HepG2 (cell line): ENCODE measurements around the gene RHOD. TPM values are rescaled to one million over a fixed set of nuclear protein-coding genes. Genes with fewer than 3 reads are reported as not detected.

Experiments
- ATAC-seq: fragments of 200-7000 bp; cut with Tn5 transposase; 3 replicates; pipeline ENCODE4 v1.9.1; 2020; ENCODE audit warnings: mild to moderate bottlenecking, moderate library complexity
- BruUV-seq: library from RNA; stranded (reverse); fragments of 400-500 nt; replicated peaks from 2 replicates; lab custom pipeline; 2021; lab: Mats Ljungman, UMichigan
- CTCF ChIA-PET: fragments of 300-600 bp; formaldehyde crosslinking; extraction: SDS; loops from one replicate; lab custom pipeline; 2021; ENCODE audit warnings: low total read pairs, inconsistent platforms, low intra/inter-chr PET ratio; lab: Yijun Ruan, JAX
- POLR2A ChIA-PET: fragments of 350-600 bp; sonication (Branson Sonifier 250); formaldehyde crosslinking; loops from one replicate; lab custom pipeline; 2020; ENCODE audit warnings: antibody characterized with exemption, inconsistent platforms; lab: Yijun Ruan, JAX
- DNase-seq: peaks from one replicate; pipeline ENCODE4 v3.0.0-alpha.2; 2015; ENCODE audit warnings: low spot score
- FAIRE-seq: peaks from 3 replicates; lab custom pipeline; 2011; peaks lifted over from hg19 to GRCh38; lab: Jason Lieb, UNC
- H2AFZ ChIP-seq: one replicate; pipeline ENCODE4 v1.6.1; 2011; ENCODE audit warnings: low read length, inconsistent platforms
- H3K27ac ChIP-seq: fragments of 300-600 bp; 3 replicates; pipeline ENCODE4 v1.8.0; 2011; ENCODE audit warnings: mixed run types, mild to moderate bottlenecking, mixed read lengths, low read length, inconsistent platforms; ENCODE audit not compliant: insufficient read depth; ENCODE audit errors: extremely low read length
- H3K27me3 ChIP-seq, 2 experiments: fragments of 200-600 bp in 1 of 2; 2 replicates in 1 of 2; 3 replicates in 1 of 2; pipeline versions ENCODE4 v1.6.0 to v1.8.0; 2011; ENCODE audit warnings: low read length in 2 of 2, mild to moderate bottlenecking in 2 of 2, moderate library complexity in 2 of 2, inconsistent platforms in 1 of 2; ENCODE audit not compliant: insufficient read depth in 2 of 2, control insufficient read depth in 1 of 2
- H3K36me3 ChIP-seq, 2 experiments: fragments of 200-600 bp in 1 of 2; replicated peaks in 1 of 2; 2 replicates in 1 of 2; 3 replicates in 1 of 2; pipeline versions ENCODE4 v1.5.1 to v1.8.0; 2011; ENCODE audit warnings: low read length in 2 of 2, inconsistent platforms in 1 of 2; ENCODE audit not compliant: insufficient read depth in 2 of 2, control insufficient read depth in 1 of 2
- H3K4me1 ChIP-seq: 2 replicates; pipeline ENCODE4 v1.5.1; 2012; ENCODE audit warnings: low read length, inconsistent platforms; ENCODE audit not compliant: insufficient read depth
- H3K4me2 ChIP-seq: 2 replicates; pipeline ENCODE4 v1.6.0; 2011; ENCODE audit warnings: low read depth, low read length, inconsistent platforms
- H3K4me3 ChIP-seq, 3 experiments: fragments of 200-600 bp in 1 of 3; sonication (generic), shearing (Covaris generic) in 1 of 3; replicated peaks in 1 of 3; 2 replicates each; pipeline ENCODE4 v1.5.1; 2011 to 2016; ENCODE audit warnings: low read length in 3 of 3, inconsistent platforms in 2 of 3, low read depth in 2 of 3, mild to moderate bottlenecking in 2 of 3, control low read depth in 1 of 3, mixed read lengths in 1 of 3; ENCODE audit not compliant: insufficient read depth in 1 of 3
- H3K79me2 ChIP-seq: one replicate; pipeline ENCODE4 v1.6.1; 2011; ENCODE audit warnings: low read length, inconsistent platforms; ENCODE audit not compliant: insufficient read depth
- H3K9ac ChIP-seq: 2 replicates; pipeline ENCODE4 v1.6.0; 2011; ENCODE audit warnings: mild to moderate bottlenecking, low read depth, low read length, inconsistent platforms; ENCODE audit not compliant: insufficient read depth
- H3K9me3 ChIP-seq: 2 replicates; pipeline ENCODE4 v1.5.1; 2012; ENCODE audit warnings: mild to moderate bottlenecking, low read length
- H4K20me1 ChIP-seq: 2 replicates; pipeline ENCODE4 v1.6.0; 2011; ENCODE audit warnings: inconsistent platforms, mild to moderate bottlenecking, low read length, moderate library complexity; ENCODE audit not compliant: insufficient read depth
- HNRNPLL ChIP-seq: fragments of 200-400 bp; formaldehyde crosslinking; IDR thresholded peaks from 2 replicates; pipeline ENCODE4 v1.6.1; 2017; ENCODE audit warnings: mild to moderate bottlenecking, low read depth, low read length; ENCODE audit not compliant: poor library complexity, severe bottlenecking
- POGZ ChIP-seq: sonication (generic); formaldehyde crosslinking; IDR thresholded peaks from 2 replicates; pipeline ENCODE4 v1.4.0; 2020; ENCODE audit warnings: mild to moderate bottlenecking, missing genetic modification reagents
- SKI ChIP-seq: fragments of 450-650 bp; IDR thresholded peaks from one replicate; pipeline ENCODE4 v1.6.1; 2018; ENCODE audit warnings: mild to moderate bottlenecking; ENCODE audit not compliant: partially characterized antibody
- SPEN ChIP-seq: sonication (generic); formaldehyde crosslinking; IDR thresholded peaks from 2 replicates; pipeline ENCODE4 v1.5.1; 2020; ENCODE audit warnings: low read depth, mild to moderate bottlenecking, missing genetic modification reagents
- ZNF367 ChIP-seq: sonication (generic); formaldehyde crosslinking; IDR thresholded peaks from 2 replicates; pipeline ENCODE4 v1.4.0; 2020; ENCODE audit warnings: missing genetic modification reagents, borderline replicate concordance
- ZNF562 ChIP-seq: sonication (generic); formaldehyde crosslinking; IDR thresholded peaks from 2 replicates; pipeline ENCODE4 v1.8.0; 2022; ENCODE audit warnings: missing genetic modification reagents, borderline replicate concordance
- ZNF616 ChIP-seq: sonication (generic); formaldehyde crosslinking; IDR thresholded peaks from 2 replicates; pipeline ENCODE4 v1.5.0; 2020; ENCODE audit warnings: low read depth, mild to moderate bottlenecking, missing genetic modification reagents
- ZSCAN12 ChIP-seq: sonication (generic); formaldehyde crosslinking; IDR thresholded peaks from 2 replicates; pipeline ENCODE4 v1.9.0; 2021; ENCODE audit warnings: mild to moderate bottlenecking, missing genetic modification reagents
- WGBS: methylation state at CpG from one replicate; pipeline ENCODE4 v1.1.6; 2017; ENCODE audit warnings: low lambda C conversion rate; 5-methylcytosine and 5-hydroxymethylcytosine counted together
- in situ Hi-C: cut with HindIII; loops from 2 replicates; pipeline ENCODE4 v1.10.0; 2017; ENCODE audit warnings: low pct_unique_long_range_greater_than_20kb; ENCODE audit not compliant: extremely low pct_ligation_motif_present
- intact Hi-C: fragments of 100-400 bp; cut with micrococcal nuclease; formaldehyde crosslinking; loops from one replicate; pipeline ENCODE4 v1.10.0; 2022; ENCODE audit not compliant: unreplicated experiment
- polyA plus RNA-seq, 8 experiments: library from polyadenylated mRNA; depleted of rRNA in 3 of 8; stranded (reverse) in 7 of 8; unstranded in 1 of 8; fragments of >200 nt; fragmentation: Illumina TruSeq in 4 of 8; extraction: Trizol in 4 of 8; gene quantifications; 2 replicates each; pipeline versions ENCODE4 v1.2.1 to v1.2.3, GENCODE V29; 2011 to 2016; ENCODE audit warnings: low read depth in 4 of 8, missing spikeins in 1 of 8, mixed read lengths in 1 of 8; ENCODE audit not compliant: insufficient read depth in 1 of 8
- total RNA-seq, 5 experiments: library from RNA; depleted of rRNA; stranded (reverse); fragments of >200 nt; fragmentation: Illumina TruSeq; extraction: Trizol; gene quantifications; 2 replicates each; pipeline ENCODE4 v1.2.3, GENCODE V29; 2016; ENCODE audit warnings: low read depth in 1 of 5
- TF ChIP-seq, protein P1 (sequence below): sonication (generic); formaldehyde crosslinking; IDR thresholded peaks from 2 replicates; pipeline ENCODE4 v1.4.0; 2020; ENCODE audit warnings: mild to moderate bottlenecking, missing genetic modification reagents, borderline replicate concordance
- TF ChIP-seq, protein P2 (sequence below): sonication (generic); formaldehyde crosslinking; IDR thresholded peaks from 2 replicates; pipeline ENCODE4 v1.8.1; 2023; ENCODE audit warnings: mild to moderate bottlenecking, inconsistent platforms, moderate library complexity, missing genetic modification reagents, borderline replicate concordance
- TF ChIP-seq, protein P3 (sequence below): sonication (generic); formaldehyde crosslinking; IDR thresholded peaks from 2 replicates; pipeline ENCODE4 v1.4.0; 2020; ENCODE audit warnings: missing genetic modification reagents, borderline replicate concordance

Gene RHOD
- total and polyA plus RNA-seq, 2 of the 13 experiments (the other 11 are each of a cell fraction or from before 2014, with no cell fraction given), result 0.27 to 0.98 TPM

DNA sequence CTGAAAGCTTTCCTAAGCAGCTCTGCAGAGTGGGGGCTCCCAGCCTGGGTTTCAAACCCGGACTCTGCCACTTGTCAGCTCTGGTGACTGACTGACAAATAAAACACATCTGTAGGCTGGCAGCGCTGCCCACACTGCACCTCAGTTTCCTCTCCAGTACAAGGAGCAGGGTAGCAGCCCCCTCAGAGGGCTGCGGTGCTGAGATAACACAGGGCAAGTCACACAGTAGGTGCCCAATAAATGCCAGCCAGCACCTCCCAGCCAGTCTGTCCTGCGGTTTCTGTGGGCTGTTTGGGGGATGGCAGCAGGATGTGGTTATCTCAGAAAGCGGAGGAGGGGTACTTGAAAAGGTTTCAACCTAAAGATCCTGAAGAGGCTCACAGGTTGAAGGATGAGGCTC lies 32.2 kb upstream of the RHOD start (continued):
- TF ChIP-seq, protein P1, sequence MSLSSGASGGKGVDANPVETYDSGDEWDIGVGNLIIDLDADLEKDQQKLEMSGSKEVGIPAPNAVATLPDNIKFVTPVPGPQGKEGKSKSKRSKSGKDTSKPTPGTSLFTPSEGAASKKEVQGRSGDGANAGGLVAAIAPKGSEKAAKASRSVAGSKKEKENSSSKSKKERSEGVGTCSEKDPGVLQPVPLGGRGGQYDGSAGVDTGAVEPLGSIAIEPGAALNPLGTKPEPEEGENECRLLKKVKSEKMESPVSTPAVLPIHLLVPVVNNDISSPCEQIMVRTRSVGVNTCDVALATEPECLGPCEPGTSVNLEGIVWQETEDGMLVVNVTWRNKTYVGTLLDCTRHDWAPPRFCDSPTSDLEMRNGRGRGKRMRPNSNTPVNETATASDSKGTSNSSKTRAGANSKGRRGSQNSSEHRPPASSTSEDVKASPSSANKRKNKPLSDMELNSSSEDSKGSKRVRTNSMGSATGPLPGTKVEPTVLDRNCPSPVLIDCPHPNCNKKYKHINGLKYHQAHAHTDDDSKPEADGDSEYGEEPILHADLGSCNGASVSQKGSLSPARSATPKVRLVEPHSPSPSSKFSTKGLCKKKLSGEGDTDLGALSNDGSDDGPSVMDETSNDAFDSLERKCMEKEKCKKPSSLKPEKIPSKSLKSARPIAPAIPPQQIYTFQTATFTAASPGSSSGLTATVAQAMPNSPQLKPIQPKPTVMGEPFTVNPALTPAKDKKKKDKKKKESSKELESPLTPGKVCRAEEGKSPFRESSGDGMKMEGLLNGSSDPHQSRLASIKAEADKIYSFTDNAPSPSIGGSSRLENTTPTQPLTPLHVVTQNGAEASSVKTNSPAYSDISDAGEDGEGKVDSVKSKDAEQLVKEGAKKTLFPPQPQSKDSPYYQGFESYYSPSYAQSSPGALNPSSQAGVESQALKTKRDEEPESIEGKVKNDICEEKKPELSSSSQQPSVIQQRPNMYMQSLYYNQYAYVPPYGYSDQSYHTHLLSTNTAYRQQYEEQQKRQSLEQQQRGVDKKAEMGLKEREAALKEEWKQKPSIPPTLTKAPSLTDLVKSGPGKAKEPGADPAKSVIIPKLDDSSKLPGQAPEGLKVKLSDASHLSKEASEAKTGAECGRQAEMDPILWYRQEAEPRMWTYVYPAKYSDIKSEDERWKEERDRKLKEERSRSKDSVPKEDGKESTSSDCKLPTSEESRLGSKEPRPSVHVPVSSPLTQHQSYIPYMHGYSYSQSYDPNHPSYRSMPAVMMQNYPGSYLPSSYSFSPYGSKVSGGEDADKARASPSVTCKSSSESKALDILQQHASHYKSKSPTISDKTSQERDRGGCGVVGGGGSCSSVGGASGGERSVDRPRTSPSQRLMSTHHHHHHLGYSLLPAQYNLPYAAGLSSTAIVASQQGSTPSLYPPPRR (CRISPR knock-in tag), result no peak
- TF ChIP-seq ZNF367 (no peak), ZNF562 (CRISPR knock-in tag) (no peak), HNRNPLL (no peak), POGZ (no peak), ZNF616 (no peak)
- TF ChIP-seq, protein P2, sequence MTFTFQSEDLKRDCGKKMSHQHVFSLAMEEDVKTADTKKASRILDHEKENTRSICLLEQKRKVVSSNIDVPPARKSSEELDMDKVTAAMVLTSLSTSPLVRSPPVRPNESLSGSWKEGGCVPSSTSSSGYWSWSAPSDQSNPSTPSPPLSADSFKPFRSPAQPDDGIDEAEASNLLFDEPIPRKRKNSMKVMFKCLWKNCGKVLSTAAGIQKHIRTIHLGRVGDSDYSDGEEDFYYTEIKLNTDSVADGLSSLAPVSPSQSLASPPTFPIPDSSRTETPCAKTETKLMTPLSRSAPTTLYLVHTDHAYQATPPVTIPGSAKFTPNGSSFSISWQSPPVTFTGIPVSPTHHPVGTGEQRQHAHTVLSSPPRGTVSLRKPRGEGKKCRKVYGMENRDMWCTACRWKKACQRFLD (CRISPR knock-in tag), result no peak

DNA sequence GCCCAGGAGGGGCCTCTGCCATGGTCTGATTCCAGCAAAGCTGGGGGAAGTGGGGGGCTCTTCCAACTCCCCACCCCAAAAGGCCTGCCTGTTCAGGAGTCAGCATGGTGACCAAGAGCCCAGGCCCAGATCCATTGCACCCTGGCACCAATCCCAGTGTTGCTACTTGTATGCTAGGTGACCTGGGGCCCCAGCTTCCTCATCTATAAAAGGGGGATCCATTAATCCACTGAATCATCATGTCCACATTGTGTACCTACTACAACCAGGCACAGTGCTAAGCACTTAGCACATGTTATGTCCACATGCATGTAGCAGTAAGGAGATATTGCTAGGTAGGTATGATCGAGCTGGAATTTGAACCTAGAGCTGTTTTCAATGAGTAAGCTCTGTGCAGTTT lies 31.7 kb upstream of the RHOD start:
- BruUV-seq, result no TSS peak
- ATAC-seq (no peak), DNase-seq (no peak), FAIRE-seq (no peak)
- POLR2A ChIA-PET, result no interaction called here
- H2AFZ ChIP-seq, result no peak overlapping the region
- no peaks in the 10 kb centered on the region for H3K79me2 ChIP-seq
- CTCF ChIA-PET, result no interaction called here
- no peak overlapping the region for H3K4me2 ChIP-seq
- intact Hi-C loops, result no loop called here
- H3K4me3 ChIP-seq, result no peak overlapping the region
- in situ Hi-C loops, result no loop called here
- H3K9me3 ChIP-seq, result no peaks in the 10 kb centered on the region
- H3K27ac ChIP-seq, result no peak overlapping the region
- H3K36me3 ChIP-seq, result no peaks in the 10 kb centered on the region
- 0 out of 2 replicates have a peak, but pooled peaks cover 4% of the 10 kb centered on the region for H4K20me1 ChIP-seq
- peaks cover 18% of the 10 kb centered on the region for H3K4me1 ChIP-seq
- no peak overlapping the region for H3K9ac ChIP-seq
- TF ChIP-seq ZSCAN12 (CRISPR knock-in tag) (no peak), SPEN (CRISPR knock-in tag) (no peak), SKI (no peak)
- TF ChIP-seq, protein P3, sequence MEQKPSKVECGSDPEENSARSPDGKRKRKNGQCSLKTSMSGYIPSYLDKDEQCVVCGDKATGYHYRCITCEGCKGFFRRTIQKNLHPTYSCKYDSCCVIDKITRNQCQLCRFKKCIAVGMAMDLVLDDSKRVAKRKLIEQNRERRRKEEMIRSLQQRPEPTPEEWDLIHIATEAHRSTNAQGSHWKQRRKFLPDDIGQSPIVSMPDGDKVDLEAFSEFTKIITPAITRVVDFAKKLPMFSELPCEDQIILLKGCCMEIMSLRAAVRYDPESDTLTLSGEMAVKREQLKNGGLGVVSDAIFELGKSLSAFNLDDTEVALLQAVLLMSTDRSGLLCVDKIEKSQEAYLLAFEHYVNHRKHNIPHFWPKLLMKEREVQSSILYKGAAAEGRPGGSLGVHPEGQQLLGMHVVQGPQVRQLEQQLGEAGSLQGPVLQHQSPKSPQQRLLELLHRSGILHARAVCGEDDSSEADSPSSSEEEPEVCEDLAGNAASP, result no peak
- peaks cover 12 to 45% of the 10 kb centered on the region in 2 experiments; a peak in 4 of 5 replicates for H3K27me3 ChIP-seq
- WGBS, result 50% methylated on average over 1 of the region's 1 CpG
